ENCODE results near the gene FCN1. TPM values are rescaled to one million over a fixed set of nuclear protein-coding genes. Genes with fewer than 3 reads are reported as not detected.
A peak's percentile ranks its signal among the peaks of the same experiment; 100 is the strongest.

The FCN1 gene
- total and polyA plus RNA-seq, 10 donors = 5.2 to 209 (median 44.9) TPM

- Histone ChIP-seq H3K27me3 (replicated peaks in 1 of 7) (peaks cover 0 to 51% (median 0%) of the 10 kb centered on the region in 7 donors), H3K4me3 (peak overlapping the region in 1 of 8 donors; percentile 30), H3K9me3 (no peaks in the 10 kb centered on the region), H3K27ac (peak overlapping the region in 7 of 8 donors; percentile 39 to 87 (median 55)), H3K4me1 (peaks cover 0 to 86% (median 43%) of the 10 kb centered on the region in 6 donors), H3K36me3 (no peaks in the 10 kb centered on the region)
- peak; percentile 73 for DNase-seq
- no peak for TF ChIP-seq CTCF (IDR thresholded peaks at IDR 0.05 in 8 of 11, conservative IDR thresholded peaks at IDR 0.05 in 3 of 11)
- TF ChIP-seq POLR2A (IDR thresholded peaks at IDR 0.05) = no peak
- TF ChIP-seq POLR2AphosphoS5 (IDR thresholded peaks at IDR 0.05) = no peak
- WGBS, 5 donors = 47 to 65% (median 59%) methylated on average over 13 to 15 of the region's 15 CpGs
- intact Hi-C loops (cut with DNase I; ENCODE audit: low total_unique reads) = no loop called here
Observed at GRCh38 chr9:134928436-134929192, 10.9 kb upstream of the FCN1 start.

- intact Hi-C loops (cut with DNase I; ENCODE audit: low total_unique reads) = no loop called here
- no peaks in the 10 kb centered on the region for H3K36me3 ChIP-seq
- WGBS, 5 donors = 55 to 76% (median 65%) methylated on average over 7 of the region's 7 CpGs
Observed at GRCh38 chr9:134925011-134925511, 7.3 kb upstream of the FCN1 start.

GRCh38 chr9:134923466-134923865, 5.8 kb upstream of the FCN1 start:
- WGBS, 5 donors = 79 to 93% (median 92%) methylated on average over 4 to 7 of the region's 7 CpGs
- Histone ChIP-seq H3K9me3 (peaks cover 0 to 23% (median 18%) of the 10 kb centered on the region in 8 donors), H3K4me3 (no peak overlapping the region), H3K4me1 (peaks cover 0 to 79% (median 14%) of the 10 kb centered on the region in 6 donors), H3K27ac (peak overlapping the region in 3 of 8 donors; percentile 72 to 81 (median 77)), H3K36me3 (no peaks in the 10 kb centered on the region), H3K27me3 (replicated peaks in 1 of 7) (no peaks in the 10 kb centered on the region)
- no peak for DNase-seq
- TF ChIP-seq POLR2A (IDR thresholded peaks at IDR 0.05) = no peak
- no peak for TF ChIP-seq CTCF (IDR thresholded peaks at IDR 0.05 in 8 of 11, conservative IDR thresholded peaks at IDR 0.05 in 3 of 11)
- TF ChIP-seq POLR2AphosphoS5 (IDR thresholded peaks at IDR 0.05) = no peak
- intact Hi-C loops (cut with DNase I; ENCODE audit: low total_unique reads) = no loop called here

More at GRCh38 chr9:134925011-134925511, 7.3 kb upstream of the FCN1 start:
- peaks cover 0 to 7% (median 3%) of the 10 kb centered on the region in 8 donors for H3K9me3 ChIP-seq
- no peak for DNase-seq
- H3K27me3 ChIP-seq (replicated peaks in 1 of 7) = peaks cover 0 to 16% (median 0%) of the 10 kb centered on the region in 7 donors
- no peak overlapping the region for H3K4me3 ChIP-seq
- peaks cover 0 to 83% (median 30%) of the 10 kb centered on the region in 6 donors for H3K4me1 ChIP-seq
- peak overlapping the region in 2 of 8 donors; percentile 10 to 87 for H3K27ac ChIP-seq
- TF ChIP-seq CTCF (IDR thresholded peaks at IDR 0.05 in 8 of 11, conservative IDR thresholded peaks at IDR 0.05 in 3 of 11) = no peak
- TF ChIP-seq POLR2AphosphoS5 (IDR thresholded peaks at IDR 0.05) = no peak
- TF ChIP-seq POLR2A (IDR thresholded peaks at IDR 0.05) = no peak

GRCh38 chr9:134922932-134923240, 5.2 kb upstream of the FCN1 start:
- 60 to 80% (median 65%) methylated on average over 9 of the region's 9 CpGs for WGBS, 5 donors
- DNase-seq = peak; percentile 76
- Histone ChIP-seq H3K27ac (peak overlapping the region in 7 of 8 donors; percentile 0 to 81 (median 61)), H3K9me3 (peaks cover 0 to 24% (median 18%) of the 10 kb centered on the region in 8 donors), H3K36me3 (no peaks in the 10 kb centered on the region), H3K4me1 (peaks cover 0 to 77% (median 11%) of the 10 kb centered on the region in 6 donors), H3K27me3 (replicated peaks in 1 of 7) (no peaks in the 10 kb centered on the region), H3K4me3 (peak overlapping the region in 1 of 8 donors; percentile 10)
- intact Hi-C loops (cut with DNase I; ENCODE audit: low total_unique reads) = no loop called here
- no peak for TF ChIP-seq POLR2A (IDR thresholded peaks at IDR 0.05)
- TF ChIP-seq POLR2AphosphoS5 (IDR thresholded peaks at IDR 0.05) = no peak
- TF ChIP-seq CTCF (IDR thresholded peaks at IDR 0.05 in 8 of 11, conservative IDR thresholded peaks at IDR 0.05 in 3 of 11) = no peak

Measured in spleen (tissue), 11 donors.